ENCODE measurements around the gene ARHGAP15. TPM values are rescaled to one million over a fixed set of nuclear protein-coding genes. Genes with fewer than 3 reads are reported as not detected.

Gene ARHGAP15
- total and polyA plus RNA-seq, 3 donors from 2014 or later = 2.2 to 15.0 (median 7.7) TPM

GRCh38 chr2:143355870-143356269, 226.7 kb downstream of the ARHGAP15 start:
- DNase-seq = no peak
- TF ChIP-seq CTCF (IDR thresholded peaks at IDR 0.05) = no peak
- no peak for TF ChIP-seq POLR2A (IDR thresholded peaks at IDR 0.05)
- no peaks in the 10 kb centered on the region for H3K4me1 ChIP-seq
- no peaks in the 10 kb centered on the region for H3K27me3 ChIP-seq
- no peak overlapping the region for H3K27ac ChIP-seq
- 80 to 82% methylated on average over 6 of the region's 6 CpGs for WGBS, 2 donors
- no peak overlapping the region for H3K4me3 ChIP-seq
- H3K9me3 ChIP-seq = no peaks in the 10 kb centered on the region
- H3K36me3 ChIP-seq (ENCODE audit: low read depth, missing control alignments) = no peaks in the 10 kb centered on the region
- intact Hi-C loops (cut with DNase I; ENCODE audit: low total_unique reads) = no loop called here

GRCh38 chr2:143356336-143356735, 227.1 kb downstream of the ARHGAP15 start:
- TF ChIP-seq POLR2A (IDR thresholded peaks at IDR 0.05) (no peak), CTCF (IDR thresholded peaks at IDR 0.05) (no peak)
- H3K4me3 ChIP-seq = no peak overlapping the region
- H3K27me3 ChIP-seq = no peaks in the 10 kb centered on the region
- DNase-seq = no peak
- 73 to 84% methylated on average over 3 of the region's 3 CpGs for WGBS, 2 donors
- no peaks in the 10 kb centered on the region for H3K9me3 ChIP-seq
- no peaks in the 10 kb centered on the region for H3K36me3 ChIP-seq (ENCODE audit: low read depth, missing control alignments)
- H3K27ac ChIP-seq = no peak overlapping the region
- intact Hi-C loops (cut with DNase I; ENCODE audit: low total_unique reads) = no loop called here
- H3K4me1 ChIP-seq = no peaks in the 10 kb centered on the region

GRCh38 chr2:143356736-143357446, 227.7 kb downstream of the ARHGAP15 start:
- no peak for TF ChIP-seq POLR2A (IDR thresholded peaks at IDR 0.05)
- no peak for TF ChIP-seq CTCF (IDR thresholded peaks at IDR 0.05)
- intact Hi-C loops (cut with DNase I; ENCODE audit: low total_unique reads) = no loop called here
- no peak for DNase-seq
- Histone ChIP-seq H3K9me3 (no peaks in the 10 kb centered on the region), H3K4me1 (no peaks in the 10 kb centered on the region), H3K27me3 (no peaks in the 10 kb centered on the region), H3K36me3 (ENCODE audit: low read depth, missing control alignments) (no peaks in the 10 kb centered on the region), H3K4me3 (no peak overlapping the region), H3K27ac (no peak overlapping the region)
- WGBS, 2 donors = 74 to 76% methylated on average over 6 of the region's 6 CpGs

- no peaks in the 10 kb centered on the region for H3K9me3 ChIP-seq
- WGBS, 2 donors = 53 to 67% methylated on average over 2 of the region's 2 CpGs
- no peak overlapping the region for H3K4me3 ChIP-seq
- intact Hi-C loops (cut with DNase I; ENCODE audit: low total_unique reads) = no loop called here
- H3K36me3 ChIP-seq (ENCODE audit: low read depth, missing control alignments) = no peaks in the 10 kb centered on the region
- H3K4me1 ChIP-seq = no peaks in the 10 kb centered on the region
- no peak for TF ChIP-seq CTCF (IDR thresholded peaks at IDR 0.05)
- TF ChIP-seq POLR2A (IDR thresholded peaks at IDR 0.05) = no peak
- H3K27ac ChIP-seq = no peak overlapping the region
- no peaks in the 10 kb centered on the region for H3K27me3 ChIP-seq
- no peak for DNase-seq
These were observed 228.7 kb downstream of the ARHGAP15 start for GRCh38 chr2:143357966-143358365.

GRCh38 chr2:143361346-143361745, 232.1 kb downstream of the ARHGAP15 start:
- H3K4me1 ChIP-seq = no peaks in the 10 kb centered on the region
- H3K4me3 ChIP-seq = no peak overlapping the region
- intact Hi-C loops (cut with DNase I; ENCODE audit: low total_unique reads) = no loop called here
- H3K27me3 ChIP-seq = no peaks in the 10 kb centered on the region
- no peak for TF ChIP-seq CTCF (IDR thresholded peaks at IDR 0.05)
- TF ChIP-seq POLR2A (IDR thresholded peaks at IDR 0.05) = no peak
- 89 to 94% methylated on average over 2 of the region's 2 CpGs for WGBS, 2 donors
- H3K36me3 ChIP-seq (ENCODE audit: low read depth, missing control alignments) = no peaks in the 10 kb centered on the region
- no peak for DNase-seq
- no peak overlapping the region for H3K27ac ChIP-seq
- H3K9me3 ChIP-seq = no peaks in the 10 kb centered on the region
